SK-N-SH (cell line): ENCODE data around the gene RARA.

Experiments
- EZH2phosphoT487 ChIP-seq: fragments of 200-600 bp; sonication (generic); IDR thresholded peaks from 2 replicates; pipeline ENCODE4 v1.6.1; 2017; ENCODE audit warnings: low read depth, mixed run types, mild to moderate bottlenecking, antibody characterized with exemption, moderate library complexity, borderline replicate concordance
- MXI1 ChIP-seq: IDR thresholded peaks from 2 replicates; pipeline ENCODE4 v1.6.1; 2012; ENCODE audit warnings: mild to moderate bottlenecking, low read depth, low read length, improper control_type of control experiment
- RFX5 ChIP-seq: IDR thresholded peaks from 2 replicates; pipeline ENCODE4 v1.6.1; 2012; ENCODE audit warnings: mild to moderate bottlenecking, improper control_type of control experiment, low read length
- RXRA ChIP-seq: IDR thresholded peaks from 2 replicates; pipeline ENCODE4 v1.4.0; 2012; ENCODE audit warnings: low read depth, mild to moderate bottlenecking, borderline replicate concordance
- SIN3A ChIP-seq: IDR thresholded peaks from 2 replicates; pipeline ENCODE4 v1.6.1; 2012; ENCODE audit warnings: low read depth, mild to moderate bottlenecking, low read length, moderate library complexity, borderline replicate concordance
- TF ChIP-seq, protein P1 (sequence below): fragments of 200-600 bp; sonication (generic); IDR thresholded peaks from 2 replicates; pipeline ENCODE4 v1.6.1; 2017; ENCODE audit warnings: antibody characterized with exemption, mild to moderate bottlenecking, moderate library complexity
- TF ChIP-seq, protein P2 (sequence below): IDR thresholded peaks from 2 replicates; pipeline ENCODE4 v1.4.0; 2012; ENCODE audit warnings: low read depth
- TF ChIP-seq, protein P3 (sequence below): IDR thresholded peaks from 2 replicates; pipeline ENCODE4 v1.6.1; 2012; ENCODE audit warnings: mild to moderate bottlenecking, low read depth, low read length, moderate library complexity
- TF ChIP-seq, protein P4 (sequence below): fragments of 150-350 bp; IDR thresholded peaks from 2 replicates; pipeline ENCODE4 v1.6.1; 2016; ENCODE audit warnings: mild to moderate bottlenecking, low read depth, low read length

DNA sequence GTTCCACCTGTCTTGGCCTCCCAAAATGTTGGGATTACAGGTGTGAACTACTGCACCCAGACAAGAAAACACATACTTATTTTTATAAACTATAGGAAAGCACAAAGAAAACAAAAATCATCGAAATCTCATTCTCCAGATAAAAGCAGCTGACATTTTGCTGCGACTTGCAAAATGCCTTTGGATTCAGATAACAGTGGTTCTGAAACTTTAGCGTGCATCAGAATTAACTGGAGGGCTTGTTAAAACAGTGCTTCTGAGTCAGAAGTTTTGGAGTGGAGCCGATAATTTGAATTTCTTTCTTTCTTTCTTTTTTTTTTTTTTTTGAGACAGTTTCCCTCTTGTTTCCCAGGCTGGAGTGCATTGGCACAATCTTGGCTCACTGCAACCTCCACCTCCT, 73.3 kb downstream of the RARA start:
- TF ChIP-seq, protein P1, sequence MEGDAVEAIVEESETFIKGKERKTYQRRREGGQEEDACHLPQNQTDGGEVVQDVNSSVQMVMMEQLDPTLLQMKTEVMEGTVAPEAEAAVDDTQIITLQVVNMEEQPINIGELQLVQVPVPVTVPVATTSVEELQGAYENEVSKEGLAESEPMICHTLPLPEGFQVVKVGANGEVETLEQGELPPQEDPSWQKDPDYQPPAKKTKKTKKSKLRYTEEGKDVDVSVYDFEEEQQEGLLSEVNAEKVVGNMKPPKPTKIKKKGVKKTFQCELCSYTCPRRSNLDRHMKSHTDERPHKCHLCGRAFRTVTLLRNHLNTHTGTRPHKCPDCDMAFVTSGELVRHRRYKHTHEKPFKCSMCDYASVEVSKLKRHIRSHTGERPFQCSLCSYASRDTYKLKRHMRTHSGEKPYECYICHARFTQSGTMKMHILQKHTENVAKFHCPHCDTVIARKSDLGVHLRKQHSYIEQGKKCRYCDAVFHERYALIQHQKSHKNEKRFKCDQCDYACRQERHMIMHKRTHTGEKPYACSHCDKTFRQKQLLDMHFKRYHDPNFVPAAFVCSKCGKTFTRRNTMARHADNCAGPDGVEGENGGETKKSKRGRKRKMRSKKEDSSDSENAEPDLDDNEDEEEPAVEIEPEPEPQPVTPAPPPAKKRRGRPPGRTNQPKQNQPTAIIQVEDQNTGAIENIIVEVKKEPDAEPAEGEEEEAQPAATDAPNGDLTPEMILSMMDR, result no peak
- TF ChIP-seq, protein P2, sequence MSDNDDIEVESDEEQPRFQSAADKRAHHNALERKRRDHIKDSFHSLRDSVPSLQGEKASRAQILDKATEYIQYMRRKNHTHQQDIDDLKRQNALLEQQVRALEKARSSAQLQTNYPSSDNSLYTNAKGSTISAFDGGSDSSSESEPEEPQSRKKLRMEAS, result no peak
- TF ChIP-seq, protein P3, sequence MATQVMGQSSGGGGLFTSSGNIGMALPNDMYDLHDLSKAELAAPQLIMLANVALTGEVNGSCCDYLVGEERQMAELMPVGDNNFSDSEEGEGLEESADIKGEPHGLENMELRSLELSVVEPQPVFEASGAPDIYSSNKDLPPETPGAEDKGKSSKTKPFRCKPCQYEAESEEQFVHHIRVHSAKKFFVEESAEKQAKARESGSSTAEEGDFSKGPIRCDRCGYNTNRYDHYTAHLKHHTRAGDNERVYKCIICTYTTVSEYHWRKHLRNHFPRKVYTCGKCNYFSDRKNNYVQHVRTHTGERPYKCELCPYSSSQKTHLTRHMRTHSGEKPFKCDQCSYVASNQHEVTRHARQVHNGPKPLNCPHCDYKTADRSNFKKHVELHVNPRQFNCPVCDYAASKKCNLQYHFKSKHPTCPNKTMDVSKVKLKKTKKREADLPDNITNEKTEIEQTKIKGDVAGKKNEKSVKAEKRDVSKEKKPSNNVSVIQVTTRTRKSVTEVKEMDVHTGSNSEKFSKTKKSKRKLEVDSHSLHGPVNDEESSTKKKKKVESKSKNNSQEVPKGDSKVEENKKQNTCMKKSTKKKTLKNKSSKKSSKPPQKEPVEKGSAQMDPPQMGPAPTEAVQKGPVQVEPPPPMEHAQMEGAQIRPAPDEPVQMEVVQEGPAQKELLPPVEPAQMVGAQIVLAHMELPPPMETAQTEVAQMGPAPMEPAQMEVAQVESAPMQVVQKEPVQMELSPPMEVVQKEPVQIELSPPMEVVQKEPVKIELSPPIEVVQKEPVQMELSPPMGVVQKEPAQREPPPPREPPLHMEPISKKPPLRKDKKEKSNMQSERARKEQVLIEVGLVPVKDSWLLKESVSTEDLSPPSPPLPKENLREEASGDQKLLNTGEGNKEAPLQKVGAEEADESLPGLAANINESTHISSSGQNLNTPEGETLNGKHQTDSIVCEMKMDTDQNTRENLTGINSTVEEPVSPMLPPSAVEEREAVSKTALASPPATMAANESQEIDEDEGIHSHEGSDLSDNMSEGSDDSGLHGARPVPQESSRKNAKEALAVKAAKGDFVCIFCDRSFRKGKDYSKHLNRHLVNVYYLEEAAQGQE, result no peak
- no peak for TF ChIP-seq RFX5
- TF ChIP-seq RXRA, result no peak
- TF ChIP-seq SIN3A, result no peak
- TF ChIP-seq EZH2phosphoT487, result no peak
- no peak for TF ChIP-seq MXI1
- TF ChIP-seq, protein P4, sequence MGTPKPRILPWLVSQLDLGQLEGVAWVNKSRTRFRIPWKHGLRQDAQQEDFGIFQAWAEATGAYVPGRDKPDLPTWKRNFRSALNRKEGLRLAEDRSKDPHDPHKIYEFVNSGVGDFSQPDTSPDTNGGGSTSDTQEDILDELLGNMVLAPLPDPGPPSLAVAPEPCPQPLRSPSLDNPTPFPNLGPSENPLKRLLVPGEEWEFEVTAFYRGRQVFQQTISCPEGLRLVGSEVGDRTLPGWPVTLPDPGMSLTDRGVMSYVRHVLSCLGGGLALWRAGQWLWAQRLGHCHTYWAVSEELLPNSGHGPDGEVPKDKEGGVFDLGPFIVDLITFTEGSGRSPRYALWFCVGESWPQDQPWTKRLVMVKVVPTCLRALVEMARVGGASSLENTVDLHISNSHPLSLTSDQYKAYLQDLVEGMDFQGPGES, result no peak
